IMR-90 (cell line): ENCODE measurements around the gene IL22RA1. TPM values are rescaled to one million over a fixed set of nuclear protein-coding genes. Genes with fewer than 3 reads are reported as not detected.

Source experiments
- ATAC-seq: fragments of 200-7000 bp; cut with Tn5 transposase; 2 replicates; pipeline ENCODE4 v1.9.1; 2020; ENCODE audit warnings: low read depth, mild to moderate bottlenecking, moderate library complexity
- BruUV-seq: library from RNA; stranded (reverse); fragments of 400-500 nt; replicated peaks from 2 replicates; lab custom pipeline; 2021; lab: Mats Ljungman, UMichigan
- CTCF ChIA-PET: fragments of 300-600 bp; formaldehyde crosslinking; extraction: SDS; loops from one replicate; lab custom pipeline; 2021; ENCODE audit warnings: antibody characterized with exemption; lab: Yijun Ruan, JAX
- POLR2A ChIA-PET: fragments of 300-600 bp; sonication (Branson Sonifier 250); formaldehyde crosslinking; loops from one replicate; lab custom pipeline; 2022; ENCODE audit warnings: antibody characterized with exemption; ENCODE audit not compliant: unreplicated experiment; lab: Charles Lee
- DNase-seq: peaks from one replicate; pipeline ENCODE4 v3.0.0; 2013
- H2AFZ ChIP-seq: replicated peaks from 2 replicates; pipeline ENCODE3; 2013; ENCODE audit warnings: low read length, mild to moderate bottlenecking; ENCODE audit not compliant: poor library complexity
- H2AK5ac ChIP-seq: 2 replicates; pipeline ENCODE4 v1.6.1; 2013; ENCODE audit warnings: low read depth, low read length, inconsistent platforms
- H2AK9ac ChIP-seq: replicated peaks from 2 replicates; pipeline ENCODE3; 2013; ENCODE audit warnings: mild to moderate bottlenecking, low read depth, low read length, moderate library complexity; ENCODE audit not compliant: poor library complexity
- H2BK120ac ChIP-seq: 2 replicates; pipeline ENCODE4 v1.6.1; 2013; ENCODE audit warnings: low read depth, low read length, inconsistent platforms
- H2BK15ac ChIP-seq: 3 replicates; pipeline ENCODE4 v1.6.1; 2013; ENCODE audit warnings: low read depth, low read length, inconsistent platforms
- H2BK20ac ChIP-seq: 2 replicates; pipeline ENCODE4 v1.6.1; 2013; ENCODE audit warnings: low read depth, mild to moderate bottlenecking, inconsistent platforms, low read length, moderate library complexity
- H2BK5ac ChIP-seq: 2 replicates; pipeline ENCODE4 v1.6.1; 2013; ENCODE audit warnings: mild to moderate bottlenecking, low read depth, low read length, inconsistent platforms; ENCODE audit not compliant: poor library complexity, severe bottlenecking
- H3K14ac ChIP-seq: replicated peaks from 2 replicates; pipeline ENCODE4 v1.6.1; 2013; ENCODE audit warnings: low read depth, low read length, inconsistent platforms
- H3K18ac ChIP-seq: 2 replicates; pipeline ENCODE4 v1.6.1; 2013; ENCODE audit warnings: low read depth, low read length, control low read depth
- H3K23ac ChIP-seq: 2 replicates; pipeline ENCODE4 v1.6.1; 2013; ENCODE audit warnings: low read depth, low read length, inconsistent platforms
- H3K27ac ChIP-seq: 2 replicates; pipeline ENCODE4 v1.5.1; 2013; ENCODE audit warnings: mild to moderate bottlenecking, control low read depth, low read length; ENCODE audit not compliant: insufficient read depth
- H3K27me3 ChIP-seq: 2 replicates; pipeline ENCODE4 v1.6.1; 2013; ENCODE audit warnings: low read length; ENCODE audit not compliant: control insufficient read depth, insufficient read depth
- H3K36me3 ChIP-seq: 2 replicates; pipeline ENCODE4 v1.6.1; 2013; ENCODE audit warnings: low read length, mixed read lengths; ENCODE audit not compliant: control insufficient read depth, insufficient read depth
- H3K4ac ChIP-seq: 2 replicates; pipeline ENCODE4 v1.6.1; 2013; ENCODE audit warnings: low read depth, low read length, inconsistent platforms
- H3K4me1 ChIP-seq: 2 replicates; pipeline ENCODE4 v1.6.1; 2013; ENCODE audit warnings: low read length, mixed read lengths; ENCODE audit not compliant: control insufficient read depth, insufficient read depth
- H3K4me2 ChIP-seq: 2 replicates; pipeline ENCODE4 v1.6.1; 2013; ENCODE audit warnings: low read depth, mild to moderate bottlenecking, control low read depth, low read length, moderate library complexity
- H3K4me3 ChIP-seq: 2 replicates; pipeline ENCODE4 v1.5.1; 2013; ENCODE audit warnings: low read depth, mild to moderate bottlenecking, control low read depth, low read length, moderate library complexity; ENCODE audit not compliant: insufficient read depth
- H3K56ac ChIP-seq: 2 replicates; pipeline ENCODE4 v1.6.1; 2013; ENCODE audit warnings: low read length, inconsistent platforms; ENCODE audit not compliant: insufficient read depth; ENCODE audit errors: extremely low read depth
- H3K79me1 ChIP-seq, 2 experiments: 2 replicates each; pipeline ENCODE4 v1.6.1; 2013; ENCODE audit warnings: low read length in 2 of 2, inconsistent platforms in 1 of 2, low read depth in 1 of 2
- H3K9ac ChIP-seq: 2 replicates; pipeline ENCODE4 v1.6.1; 2013; ENCODE audit warnings: low read depth, low read length, control low read depth
- H3K9me1 ChIP-seq: 2 replicates; pipeline ENCODE4 v1.6.1; 2013; ENCODE audit warnings: low read length, inconsistent platforms; ENCODE audit not compliant: insufficient read depth
- H3K9me3 ChIP-seq: 2 replicates; pipeline ENCODE4 v1.6.1; 2013; ENCODE audit warnings: low read length; ENCODE audit not compliant: control insufficient read depth, insufficient read depth
- H4K20me1 ChIP-seq: 2 replicates; pipeline ENCODE4 v1.6.1; 2013; ENCODE audit warnings: low read length, inconsistent platforms; ENCODE audit not compliant: insufficient read depth
- H4K5ac ChIP-seq: 2 replicates; pipeline ENCODE4 v1.6.1; 2013; ENCODE audit warnings: mild to moderate bottlenecking, low read depth, low read length, control low read depth
- H4K8ac ChIP-seq, 2 experiments: 2 replicates each; pipeline ENCODE4 v1.6.1; 2013; ENCODE audit warnings: low read depth in 2 of 2, low read length in 2 of 2, control low read depth in 1 of 2, inconsistent platforms in 1 of 2
- H4K91ac ChIP-seq: 2 replicates; pipeline ENCODE4 v1.6.1; 2013; ENCODE audit warnings: low read depth, low read length, inconsistent platforms; ENCODE audit not compliant: insufficient read depth
- CEBPB ChIP-seq: IDR thresholded peaks from 2 replicates; pipeline ENCODE4 v1.6.1; 2012; ENCODE audit warnings: low read depth, low read length, improper control_type of control experiment
- CTCF ChIP-seq: conservative IDR thresholded peaks from 2 replicates; pipeline ENCODE4 v1.5.1; 2012; ENCODE audit warnings: mild to moderate bottlenecking, low read depth, low read length, improper control_type of control experiment
- MAFK ChIP-seq: IDR thresholded peaks from 2 replicates; pipeline ENCODE4 v1.6.1; 2012; ENCODE audit warnings: low read depth, low read length, improper control_type of control experiment
- MAZ ChIP-seq: IDR thresholded peaks from 2 replicates; pipeline ENCODE4 v1.6.1; 2012; ENCODE audit warnings: low read depth, mild to moderate bottlenecking, low read length, improper control_type of control experiment, moderate library complexity, borderline replicate concordance
- MXI1 ChIP-seq: IDR thresholded peaks from 2 replicates; pipeline ENCODE4 v1.6.1; 2012; ENCODE audit warnings: low read depth, mild to moderate bottlenecking, low read length, moderate library complexity, borderline replicate concordance
- NFE2L2 ChIP-seq: fragments of 150-350 bp; IDR thresholded peaks from 2 replicates; pipeline ENCODE4 v1.6.1; 2016; ENCODE audit warnings: low read depth, mild to moderate bottlenecking, low read length
- POLR2A ChIP-seq: IDR thresholded peaks from 2 replicates; pipeline ENCODE4 v1.6.1; 2012; ENCODE audit warnings: mild to moderate bottlenecking, low read depth, low read length
- RAD21 ChIP-seq: IDR thresholded peaks from 2 replicates; pipeline ENCODE4 v1.6.1; 2012; ENCODE audit warnings: low read length, improper control_type of control experiment
- RCOR1 ChIP-seq: IDR thresholded peaks from 2 replicates; pipeline ENCODE4 v1.6.1; 2012; ENCODE audit warnings: mild to moderate bottlenecking, low read length, improper control_type of control experiment; ENCODE audit not compliant: insufficient replicate concordance
- SMC3 ChIP-seq: fragments of 150-350 bp; IDR thresholded peaks from 2 replicates; pipeline ENCODE4 v1.6.1; 2016; ENCODE audit warnings: low read depth, mild to moderate bottlenecking, antibody characterized with exemption, low read length, moderate library complexity
- WGBS, 2 experiments: methylation state at CpG; one replicate each; pipeline versions ENCODE4 v1.1.5 to v1.1.7; 2013; ENCODE audit warnings: missing lambda C conversion rate in 2 of 2; ENCODE audit not compliant: insufficient read length in 1 of 2; ENCODE audit errors: extremely low coverage in 2 of 2; 5-methylcytosine and 5-hydroxymethylcytosine counted together
- dilution Hi-C: fragments of 300-500 bp; cut with HindIII; formaldehyde crosslinking; loops from one replicate; pipeline ENCODE4 v1.14.3; 2018; ENCODE audit warnings: low sequenced_read_pairs; ENCODE audit not compliant: unreplicated experiment
- in situ Hi-C: fragments of 300-500 bp; cut with MboI; formaldehyde crosslinking; loops from 3 replicates; pipeline ENCODE4 v1.14.3; 2019; ENCODE audit warnings: low sequenced_read_pairs, inconsistent platforms, mixed read lengths
- intact Hi-C: fragments of 100-400 bp; cut with micrococcal nuclease; formaldehyde crosslinking; loops from 2 replicates; pipeline ENCODE4 v1.10.0; 2022
- polyA plus RNA-seq, 3 experiments: library from polyadenylated mRNA; depleted of rRNA; stranded (reverse); fragments of >200 nt; gene quantifications; 2 replicates each; pipeline ENCODE4 v1.2.3, GENCODE V29; 2012; ENCODE audit warnings: low replicate concordance in 1 of 3
- total RNA-seq: library from RNA; depleted of rRNA; stranded (reverse); fragments of >200 nt; gene quantifications from 2 replicates; pipeline ENCODE4 v1.2.3, GENCODE V29; 2012
- TF ChIP-seq, protein P1 (sequence below): fragments of 150-350 bp; IDR thresholded peaks from 2 replicates; pipeline ENCODE4 v1.6.1; 2017; ENCODE audit warnings: mild to moderate bottlenecking, antibody characterized with exemption, low read length, low read depth

IL22RA1 gene
- total and polyA plus RNA-seq, 2 of the 4 experiments (the other 2 are of a cell fraction) = not detected

DNA sequence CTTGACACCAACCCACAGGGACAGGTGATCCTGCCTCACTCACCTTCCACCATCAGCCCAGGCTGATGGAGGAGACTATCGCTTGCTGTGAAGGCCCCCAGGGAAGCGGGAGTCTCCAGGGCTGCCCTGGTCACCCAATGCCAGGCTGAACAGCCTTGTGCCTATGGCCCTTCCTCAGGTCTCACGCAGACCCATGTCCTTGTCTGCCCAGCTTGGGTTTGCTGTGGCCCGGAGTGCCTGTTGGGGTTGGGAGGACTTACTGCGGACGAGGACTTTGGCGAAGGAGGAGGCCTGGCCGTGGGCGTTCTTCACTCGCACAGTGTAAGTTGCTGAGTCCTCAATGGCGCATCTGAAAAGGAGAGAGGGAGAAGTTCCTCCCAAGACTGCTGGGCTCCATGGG, 45.3 kb downstream of the IL22RA1 start:
- H3K4me1 ChIP-seq = no peaks in the 10 kb centered on the region
- ATAC-seq (no peak), DNase-seq (no peak)
- peak overlapping the region; percentile 32 for H2AFZ ChIP-seq
- H2AK5ac ChIP-seq = no peak overlapping the region; the same call in 1 of the 2 replicates
- no peaks in the 10 kb centered on the region for H3K9me1 ChIP-seq
- H3K36me3 ChIP-seq = no peaks in the 10 kb centered on the region
- intact Hi-C loops = no loop called here
- H4K5ac ChIP-seq = no peak overlapping the region
- H3K4me3 ChIP-seq = no peak overlapping the region
- no peaks in the 10 kb centered on the region for H3K9me3 ChIP-seq
- H2BK120ac ChIP-seq = no peak overlapping the region
- TF ChIP-seq CEBPB (no peak), POLR2A (no peak), MXI1 (no peak), MAZ (no peak), NFE2L2 (no peak), CTCF (no peak), SMC3 (no peak), RCOR1 (no peak), RAD21 (no peak), MAFK (no peak)
- TF ChIP-seq, protein P1, sequence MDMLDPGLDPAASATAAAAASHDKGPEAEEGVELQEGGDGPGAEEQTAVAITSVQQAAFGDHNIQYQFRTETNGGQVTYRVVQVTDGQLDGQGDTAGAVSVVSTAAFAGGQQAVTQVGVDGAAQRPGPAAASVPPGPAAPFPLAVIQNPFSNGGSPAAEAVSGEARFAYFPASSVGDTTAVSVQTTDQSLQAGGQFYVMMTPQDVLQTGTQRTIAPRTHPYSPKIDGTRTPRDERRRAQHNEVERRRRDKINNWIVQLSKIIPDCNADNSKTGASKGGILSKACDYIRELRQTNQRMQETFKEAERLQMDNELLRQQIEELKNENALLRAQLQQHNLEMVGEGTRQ = no peak
- POLR2A ChIA-PET = no interaction called here
- BruUV-seq = no TSS peak
- H4K8ac ChIP-seq = no peak overlapping the region
- H2AK9ac ChIP-seq = no peak overlapping the region
- dilution Hi-C loops = no loop called here
- H3K4me2 ChIP-seq = no peak overlapping the region
- H3K14ac ChIP-seq = no peak overlapping the region
- H3K56ac ChIP-seq = no peak overlapping the region
- WGBS, 2 experiments = 84% methylated on average over 5 of the region's 11 CpGs; no CpG with 5 or more reads in 1 of the 2 experiments
- H2BK5ac ChIP-seq = no peak overlapping the region
- H3K18ac ChIP-seq = no peak overlapping the region
- H3K27me3 ChIP-seq = peaks cover 55% of the 10 kb centered on the region
- H3K23ac ChIP-seq = no peak overlapping the region
- no peak overlapping the region for H2BK15ac ChIP-seq
- CTCF ChIA-PET = no interaction called here
- no peak overlapping the region for H2BK20ac ChIP-seq
- no peaks in the 10 kb centered on the region for H4K20me1 ChIP-seq
- no peak overlapping the region for H3K4ac ChIP-seq
- in situ Hi-C loops = no loop called here
- H4K91ac ChIP-seq = no peak overlapping the region
- H3K27ac ChIP-seq = no peak overlapping the region
- H3K9ac ChIP-seq = no peak overlapping the region
- no peaks in the 10 kb centered on the region for H3K79me1 ChIP-seq
